ENCODE data around the gene PCDHGB7. TPM values are rescaled to one million over a fixed set of nuclear protein-coding genes. Genes with fewer than 3 reads are reported as not detected.
"Not testable (repeated sequence)": the region's sequence is repeated elsewhere in the genome, so short reads cannot be mapped to it uniquely, and the experiment has no call there.

PCDHGB7 gene
- total and polyA plus RNA-seq, 4 donors: 0.74 to 3.1 (median 1.2) TPM

- H3K9ac ChIP-seq (ENCODE audit: low read depth in 1 of 2, low read length in 2 of 2); H3K36me3 ChIP-seq (ENCODE audit: control insufficient read depth in 4 of 4, insufficient read depth in 3 of 4, low read depth in 1 of 4, low read length in 3 of 4); DNase-seq (ENCODE audit: low spot score); H3K27me3 ChIP-seq (ENCODE audit: control insufficient read depth in 4 of 4, insufficient read depth in 4 of 4, low read length in 3 of 4); H3K4me1 ChIP-seq (ENCODE audit: control insufficient read depth in 4 of 4, insufficient read depth in 4 of 4, low read length in 3 of 4); H3K27ac ChIP-seq (ENCODE audit: low read depth in 1 of 2, low read length in 2 of 2): not testable (repeated sequence)
- H3K4me3 ChIP-seq (ENCODE audit: low read depth in 1 of 3, low read length in 3 of 3): peak overlapping the region in 2 of 3 donors; percentile 5 to 41
- peaks cover 34 to 75% (median 51%) of the 10 kb centered on the region in 4 donors for H3K9me3 ChIP-seq (ENCODE audit: control insufficient read depth in 4 of 4, low read length in 3 of 4)
- 47% methylated on average over 43 of the region's 48 CpGs for WGBS
Measured at GRCh38 chr5:141375444-141376155, 41.9 kb upstream of the PCDHGB7 start.

- no peak within 1 kb of the TSS for H3K9ac ChIP-seq (ENCODE audit: low read depth in 1 of 2, low read length in 2 of 2)
- 16% methylated on average over 37 of the region's 37 CpGs for WGBS
- H3K4me1 ChIP-seq (ENCODE audit: control insufficient read depth in 4 of 4, insufficient read depth in 4 of 4, low read length in 3 of 4): no peaks in the 10 kb centered on the region
- H3K4me3 ChIP-seq (ENCODE audit: low read depth in 1 of 3, low read length in 3 of 3): peak within 1 kb of the TSS; percentile 1 to 69 (median 63)
- peaks cover 0 to 6% (median 0%) of the 10 kb centered on the region in 4 donors for H3K27me3 ChIP-seq (ENCODE audit: control insufficient read depth in 4 of 4, insufficient read depth in 4 of 4, low read length in 3 of 4)
- no peaks in the 10 kb centered on the region for H3K36me3 ChIP-seq (ENCODE audit: control insufficient read depth in 4 of 4, insufficient read depth in 3 of 4, low read depth in 1 of 4, low read length in 3 of 4)
- no peak for DNase-seq (ENCODE audit: low spot score)
- no peak within 1 kb of the TSS for H3K27ac ChIP-seq (ENCODE audit: low read depth in 1 of 2, low read length in 2 of 2)
- TF ChIP-seq YY1 (IDR thresholded peaks at IDR 0.05) (no peak), NR2F2 (IDR thresholded peaks at IDR 0.05) (no peak), TAF1 (conservative IDR thresholded peaks at IDR 0.05) (no peak), RAD21 (IDR thresholded peaks at IDR 0.05) (no peak), RXRA (IDR thresholded peaks at IDR 0.05) (no peak), ZBTB33 (IDR thresholded peaks at IDR 0.05) (no peak), HNF4A (conservative IDR thresholded peaks at IDR 0.05) (no peak), MAX (IDR thresholded peaks at IDR 0.05) (no peak), JUND (IDR thresholded peaks at IDR 0.05) (no peak), SP1 (IDR thresholded peaks at IDR 0.05) (no peak), FOXA2 (IDR thresholded peaks at IDR 0.05) (no peak), EGR1 (IDR thresholded peaks at IDR 0.05; ENCODE audit: low read depth in 2 of 2) (no peak), GABPA (IDR thresholded peaks at IDR 0.05 in 1 of 2, conservative IDR thresholded peaks at IDR 0.05 in 1 of 2) (no peak), HNF4G (IDR thresholded peaks at IDR 0.05) (no peak), FOXA1 (IDR thresholded peaks at IDR 0.05) (no peak), ATF3 (IDR thresholded peaks at IDR 0.05) (no peak)
- TF ChIP-seq, protein P1, sequence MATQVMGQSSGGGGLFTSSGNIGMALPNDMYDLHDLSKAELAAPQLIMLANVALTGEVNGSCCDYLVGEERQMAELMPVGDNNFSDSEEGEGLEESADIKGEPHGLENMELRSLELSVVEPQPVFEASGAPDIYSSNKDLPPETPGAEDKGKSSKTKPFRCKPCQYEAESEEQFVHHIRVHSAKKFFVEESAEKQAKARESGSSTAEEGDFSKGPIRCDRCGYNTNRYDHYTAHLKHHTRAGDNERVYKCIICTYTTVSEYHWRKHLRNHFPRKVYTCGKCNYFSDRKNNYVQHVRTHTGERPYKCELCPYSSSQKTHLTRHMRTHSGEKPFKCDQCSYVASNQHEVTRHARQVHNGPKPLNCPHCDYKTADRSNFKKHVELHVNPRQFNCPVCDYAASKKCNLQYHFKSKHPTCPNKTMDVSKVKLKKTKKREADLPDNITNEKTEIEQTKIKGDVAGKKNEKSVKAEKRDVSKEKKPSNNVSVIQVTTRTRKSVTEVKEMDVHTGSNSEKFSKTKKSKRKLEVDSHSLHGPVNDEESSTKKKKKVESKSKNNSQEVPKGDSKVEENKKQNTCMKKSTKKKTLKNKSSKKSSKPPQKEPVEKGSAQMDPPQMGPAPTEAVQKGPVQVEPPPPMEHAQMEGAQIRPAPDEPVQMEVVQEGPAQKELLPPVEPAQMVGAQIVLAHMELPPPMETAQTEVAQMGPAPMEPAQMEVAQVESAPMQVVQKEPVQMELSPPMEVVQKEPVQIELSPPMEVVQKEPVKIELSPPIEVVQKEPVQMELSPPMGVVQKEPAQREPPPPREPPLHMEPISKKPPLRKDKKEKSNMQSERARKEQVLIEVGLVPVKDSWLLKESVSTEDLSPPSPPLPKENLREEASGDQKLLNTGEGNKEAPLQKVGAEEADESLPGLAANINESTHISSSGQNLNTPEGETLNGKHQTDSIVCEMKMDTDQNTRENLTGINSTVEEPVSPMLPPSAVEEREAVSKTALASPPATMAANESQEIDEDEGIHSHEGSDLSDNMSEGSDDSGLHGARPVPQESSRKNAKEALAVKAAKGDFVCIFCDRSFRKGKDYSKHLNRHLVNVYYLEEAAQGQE (IDR thresholded peaks at IDR 0.05): no peak
- TF ChIP-seq, protein P2, sequence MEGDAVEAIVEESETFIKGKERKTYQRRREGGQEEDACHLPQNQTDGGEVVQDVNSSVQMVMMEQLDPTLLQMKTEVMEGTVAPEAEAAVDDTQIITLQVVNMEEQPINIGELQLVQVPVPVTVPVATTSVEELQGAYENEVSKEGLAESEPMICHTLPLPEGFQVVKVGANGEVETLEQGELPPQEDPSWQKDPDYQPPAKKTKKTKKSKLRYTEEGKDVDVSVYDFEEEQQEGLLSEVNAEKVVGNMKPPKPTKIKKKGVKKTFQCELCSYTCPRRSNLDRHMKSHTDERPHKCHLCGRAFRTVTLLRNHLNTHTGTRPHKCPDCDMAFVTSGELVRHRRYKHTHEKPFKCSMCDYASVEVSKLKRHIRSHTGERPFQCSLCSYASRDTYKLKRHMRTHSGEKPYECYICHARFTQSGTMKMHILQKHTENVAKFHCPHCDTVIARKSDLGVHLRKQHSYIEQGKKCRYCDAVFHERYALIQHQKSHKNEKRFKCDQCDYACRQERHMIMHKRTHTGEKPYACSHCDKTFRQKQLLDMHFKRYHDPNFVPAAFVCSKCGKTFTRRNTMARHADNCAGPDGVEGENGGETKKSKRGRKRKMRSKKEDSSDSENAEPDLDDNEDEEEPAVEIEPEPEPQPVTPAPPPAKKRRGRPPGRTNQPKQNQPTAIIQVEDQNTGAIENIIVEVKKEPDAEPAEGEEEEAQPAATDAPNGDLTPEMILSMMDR (IDR thresholded peaks at IDR 0.05; ENCODE audit: low read depth, low read length, missing input control): no peak
- peaks cover 21 to 67% (median 33%) of the 10 kb centered on the region in 4 donors for H3K9me3 ChIP-seq (ENCODE audit: control insufficient read depth in 4 of 4, low read length in 3 of 4)
Measured at GRCh38 chr5:141382469-141383294, 34.8 kb upstream of the PCDHGB7 start, which contains the start of gene PCDHGA7. PCDHGA7 (plus strand) TSS chr5:141382742; CDS start chr5:141382900, 158 bp downstream.

All from liver (tissue), 9 donors.